PC-9 (cell line): Measurements from ENCODE around the gene ARMC9.
"Not testable (repeated sequence)": the region's sequence is repeated elsewhere in the genome, so short reads cannot be mapped to it uniquely, and the experiment has no call there.

ENCODE experiments used
- EZH2 ChIP-seq: fragments of 200-600 bp; sonication (generic); IDR thresholded peaks from 2 replicates; pipeline ENCODE4 v1.8.0; 2017; ENCODE audit warnings: antibody characterized with exemption, low read depth
- TF ChIP-seq, protein P1 (sequence below): fragments of 200-600 bp; sonication (generic); conservative IDR thresholded peaks from 2 replicates; pipeline ENCODE4 v1.6.1; 2017; ENCODE audit warnings: mixed run types, antibody characterized with exemption, mild to moderate bottlenecking, moderate library complexity

DNA sequence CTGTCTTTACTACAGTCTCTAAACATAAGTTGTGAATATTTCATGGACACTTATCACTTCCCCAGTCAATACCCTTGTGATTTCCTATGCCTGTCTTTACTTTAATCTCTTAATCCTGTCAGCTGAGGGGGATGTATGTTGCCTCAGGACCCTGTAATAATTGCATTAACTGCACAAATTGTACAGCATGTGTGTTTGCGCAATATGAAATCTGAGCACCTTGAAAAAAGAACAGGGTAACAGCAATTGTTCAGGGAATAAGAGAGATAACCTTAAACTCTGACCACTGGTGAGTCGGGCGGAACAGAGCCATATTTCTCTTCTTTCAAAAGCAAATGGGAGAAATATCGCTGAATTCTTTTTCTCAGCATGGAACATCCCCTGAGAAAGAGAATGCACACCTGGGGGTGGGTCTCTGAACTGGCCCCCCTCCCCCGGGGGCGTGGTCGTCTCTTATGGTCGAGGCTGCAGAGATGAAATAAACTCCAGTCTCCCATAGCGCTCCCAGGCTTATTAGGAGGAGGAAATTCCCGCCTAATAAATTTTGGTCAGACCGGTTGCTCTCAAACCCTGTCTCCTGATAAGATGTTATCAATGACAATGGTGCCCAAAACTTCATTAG, 177.7 kb downstream of the ARMC9 start:
- TF ChIP-seq, protein P1, sequence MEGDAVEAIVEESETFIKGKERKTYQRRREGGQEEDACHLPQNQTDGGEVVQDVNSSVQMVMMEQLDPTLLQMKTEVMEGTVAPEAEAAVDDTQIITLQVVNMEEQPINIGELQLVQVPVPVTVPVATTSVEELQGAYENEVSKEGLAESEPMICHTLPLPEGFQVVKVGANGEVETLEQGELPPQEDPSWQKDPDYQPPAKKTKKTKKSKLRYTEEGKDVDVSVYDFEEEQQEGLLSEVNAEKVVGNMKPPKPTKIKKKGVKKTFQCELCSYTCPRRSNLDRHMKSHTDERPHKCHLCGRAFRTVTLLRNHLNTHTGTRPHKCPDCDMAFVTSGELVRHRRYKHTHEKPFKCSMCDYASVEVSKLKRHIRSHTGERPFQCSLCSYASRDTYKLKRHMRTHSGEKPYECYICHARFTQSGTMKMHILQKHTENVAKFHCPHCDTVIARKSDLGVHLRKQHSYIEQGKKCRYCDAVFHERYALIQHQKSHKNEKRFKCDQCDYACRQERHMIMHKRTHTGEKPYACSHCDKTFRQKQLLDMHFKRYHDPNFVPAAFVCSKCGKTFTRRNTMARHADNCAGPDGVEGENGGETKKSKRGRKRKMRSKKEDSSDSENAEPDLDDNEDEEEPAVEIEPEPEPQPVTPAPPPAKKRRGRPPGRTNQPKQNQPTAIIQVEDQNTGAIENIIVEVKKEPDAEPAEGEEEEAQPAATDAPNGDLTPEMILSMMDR = not testable (repeated sequence)
- not testable (repeated sequence) for TF ChIP-seq EZH2
